ENCODE measurements around the gene TIMM22.
"Not testable (repeated sequence)": the region's sequence is repeated elsewhere in the genome, so short reads cannot be mapped to it uniquely, and the experiment has no call there.

TIMM22 gene

DNA sequence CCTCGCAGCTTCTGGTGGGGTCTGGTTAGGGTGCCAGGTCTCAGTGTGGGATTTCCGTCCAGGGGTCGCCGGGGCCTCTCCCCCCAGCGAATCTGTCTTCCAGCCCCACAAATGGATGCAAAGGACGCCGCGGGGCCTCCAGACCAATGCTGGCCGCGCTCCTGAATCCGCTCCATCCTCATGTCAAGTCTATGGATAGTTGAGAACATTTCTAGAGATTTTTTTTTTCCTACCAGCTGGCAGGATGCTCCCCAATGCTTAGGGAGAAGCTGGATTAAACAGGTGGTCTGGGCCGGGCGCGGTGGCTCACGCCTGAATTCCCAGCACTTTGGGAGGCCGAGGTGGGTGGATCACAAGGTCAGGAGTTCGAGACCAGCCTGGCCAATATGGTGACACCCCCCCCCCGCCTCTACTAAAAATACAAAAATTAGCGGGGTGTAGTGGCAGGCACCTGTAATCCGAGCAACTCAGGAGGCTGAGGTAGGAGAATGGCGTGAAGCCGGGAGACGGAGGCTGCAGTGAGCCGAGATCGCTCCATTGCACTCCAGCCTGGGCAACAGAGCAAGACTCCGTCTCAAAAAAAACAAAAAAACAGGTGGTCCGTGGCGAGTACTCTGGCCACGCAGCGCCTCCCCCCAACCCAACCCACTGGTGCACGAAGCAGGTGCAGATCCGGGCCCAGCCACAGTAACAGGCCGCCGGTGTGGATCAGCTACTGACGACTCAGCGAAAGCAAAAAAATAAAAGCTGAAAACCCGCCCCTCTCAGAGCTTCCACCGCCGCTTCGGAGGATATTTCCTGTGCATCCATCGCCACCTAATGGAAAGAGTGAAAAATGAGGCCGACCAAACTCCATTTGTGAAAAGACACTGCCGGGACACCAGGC is 16.3 kb upstream of the TIMM22 start:
- FAIRE-seq (peak; percentile 71), DNase-seq (ENCODE audit: insufficient read length, low spot score) (peak; percentile 60)
- TF ChIP-seq PAX5 (IDR thresholded peaks at IDR 0.05; ENCODE audit: insufficient read depth, low read length, severe bottlenecking) (no peak), POU2F2 (IDR thresholded peaks at IDR 0.05; ENCODE audit: low read depth, low read length) (no peak)

DNA sequence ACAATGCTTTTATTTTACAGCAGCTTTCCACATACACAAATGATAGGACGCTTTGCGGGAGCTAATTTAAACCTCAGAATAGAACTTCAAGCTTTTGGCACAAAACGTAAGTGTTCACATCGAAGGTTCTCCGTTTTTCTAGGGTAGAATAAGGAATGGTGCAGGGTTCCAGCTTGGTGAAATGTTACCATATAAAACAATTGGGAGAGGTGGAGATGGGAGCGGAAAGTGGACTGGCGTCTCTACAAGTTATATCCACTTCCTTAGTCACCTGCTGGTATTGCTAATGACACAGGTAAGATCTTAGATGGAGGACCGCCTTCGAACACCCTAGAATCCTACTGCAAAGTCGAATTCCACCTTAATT is 15.7 kb upstream of the TIMM22 start:
- DNase-seq (ENCODE audit: insufficient read length, low spot score) (no peak), FAIRE-seq (no peak)
- TF ChIP-seq SPI1 (IDR thresholded peaks at IDR 0.05; ENCODE audit: low read depth, low read length) (no peak), TAF1 (IDR thresholded peaks at IDR 0.05; ENCODE audit: low read depth, low read length) (no peak), PAX5 (IDR thresholded peaks at IDR 0.05; ENCODE audit: insufficient read depth, low read length, severe bottlenecking) (no peak), POLR2A (IDR thresholded peaks at IDR 0.05; ENCODE audit: low read depth, low read length) (no peak), POLR2AphosphoS5 (IDR thresholded peaks at IDR 0.05; ENCODE audit: low read depth, low read length) (no peak), POU2F2 (IDR thresholded peaks at IDR 0.05; ENCODE audit: low read depth, low read length) (no peak)

GRCh38 chr17:983921-984320 is 13.0 kb upstream of the TIMM22 start:
- TF ChIP-seq TAF1 (IDR thresholded peaks at IDR 0.05; ENCODE audit: low read depth, low read length) = no peak
- no peak for TF ChIP-seq POU2F2 (IDR thresholded peaks at IDR 0.05; ENCODE audit: low read depth, low read length)
- TF ChIP-seq SPI1 (IDR thresholded peaks at IDR 0.05; ENCODE audit: low read depth, low read length) = no peak
- TF ChIP-seq POLR2A (IDR thresholded peaks at IDR 0.05; ENCODE audit: low read depth, low read length) = no peak
- TF ChIP-seq POLR2AphosphoS5 (IDR thresholded peaks at IDR 0.05; ENCODE audit: low read depth, low read length) = no peak
- no peak for TF ChIP-seq PAX5 (IDR thresholded peaks at IDR 0.05; ENCODE audit: insufficient read depth, low read length, severe bottlenecking)
- DNase-seq (ENCODE audit: insufficient read length, low spot score) (no peak), FAIRE-seq (no peak)

DNA sequence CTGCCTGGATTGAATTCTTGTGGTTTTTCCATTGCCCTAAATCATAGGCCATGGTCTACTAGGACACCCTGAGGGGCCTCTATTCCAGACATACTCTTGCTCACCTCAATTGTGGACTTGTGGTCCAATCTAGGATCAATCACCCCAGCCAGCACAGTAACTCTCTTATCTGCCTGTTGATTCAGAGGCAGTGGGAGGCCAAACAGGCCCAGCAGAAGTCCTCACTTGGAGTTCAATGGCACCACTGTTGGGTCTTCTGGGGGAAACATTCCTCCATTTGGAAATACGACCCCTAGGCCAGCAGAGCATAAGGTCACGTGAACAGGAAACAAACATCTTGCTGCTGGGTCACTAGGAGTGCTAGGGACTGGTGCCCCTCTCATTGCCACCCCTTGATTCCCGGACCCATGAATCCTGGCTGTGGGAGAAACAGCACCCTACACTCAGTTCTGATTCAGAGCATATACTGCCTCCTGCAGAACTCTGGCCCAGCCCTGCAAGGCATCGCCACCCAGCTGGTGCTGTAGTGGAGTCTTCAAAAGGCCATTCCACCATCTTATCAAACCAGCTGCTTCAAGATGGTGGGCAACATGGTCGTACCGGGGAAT is 10.5 kb upstream of the TIMM22 start:
- TF ChIP-seq POU2F2 (IDR thresholded peaks at IDR 0.05; ENCODE audit: low read depth, low read length) (no peak), POLR2A (IDR thresholded peaks at IDR 0.05; ENCODE audit: low read depth, low read length) (no peak), SPI1 (IDR thresholded peaks at IDR 0.05; ENCODE audit: low read depth, low read length) (no peak), PAX5 (IDR thresholded peaks at IDR 0.05; ENCODE audit: insufficient read depth, low read length, severe bottlenecking) (no peak), POLR2AphosphoS5 (IDR thresholded peaks at IDR 0.05; ENCODE audit: low read depth, low read length) (no peak), TAF1 (IDR thresholded peaks at IDR 0.05; ENCODE audit: low read depth, low read length) (no peak)
- no peak for DNase-seq (ENCODE audit: insufficient read length, low spot score)
- FAIRE-seq = no peak

DNA sequence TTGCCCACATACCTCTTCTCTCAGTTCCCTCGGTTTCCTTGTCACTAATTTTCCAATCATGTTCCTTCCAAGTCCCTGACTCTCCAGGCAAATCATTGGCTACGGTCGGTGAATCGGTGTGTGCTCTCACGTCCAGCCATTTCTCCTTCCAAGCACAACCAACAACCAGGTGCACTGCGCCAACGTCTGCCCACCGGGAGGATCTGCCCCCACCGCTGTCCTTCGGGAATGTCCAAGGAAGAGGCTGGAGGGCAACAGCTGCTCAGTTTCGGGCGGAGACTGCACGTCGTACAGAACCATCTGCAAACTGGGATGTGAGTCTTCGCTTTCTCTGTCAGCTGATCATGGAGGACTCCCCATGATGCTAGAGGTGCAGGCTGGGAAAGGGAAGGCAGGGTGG is 9.0 kb upstream of the TIMM22 start:
- DNase-seq (ENCODE audit: insufficient read length, low spot score) (no peak), FAIRE-seq (no peak)
- TF ChIP-seq POLR2A (IDR thresholded peaks at IDR 0.05; ENCODE audit: low read depth, low read length) (no peak), POLR2AphosphoS5 (IDR thresholded peaks at IDR 0.05; ENCODE audit: low read depth, low read length) (no peak), PAX5 (IDR thresholded peaks at IDR 0.05; ENCODE audit: insufficient read depth, low read length, severe bottlenecking) (no peak), POU2F2 (IDR thresholded peaks at IDR 0.05; ENCODE audit: low read depth, low read length) (no peak), TAF1 (IDR thresholded peaks at IDR 0.05; ENCODE audit: low read depth, low read length) (no peak), SPI1 (IDR thresholded peaks at IDR 0.05; ENCODE audit: low read depth, low read length) (no peak)

- no peak for TF ChIP-seq POLR2AphosphoS5 (IDR thresholded peaks at IDR 0.05; ENCODE audit: low read depth, low read length)
- no peak for TF ChIP-seq POU2F2 (IDR thresholded peaks at IDR 0.05; ENCODE audit: low read depth, low read length)
- TF ChIP-seq TAF1 (IDR thresholded peaks at IDR 0.05; ENCODE audit: low read depth, low read length) = no peak
- TF ChIP-seq SPI1 (IDR thresholded peaks at IDR 0.05; ENCODE audit: low read depth, low read length) = no peak
- no peak for TF ChIP-seq POLR2A (IDR thresholded peaks at IDR 0.05; ENCODE audit: low read depth, low read length)
- TF ChIP-seq PAX5 (IDR thresholded peaks at IDR 0.05; ENCODE audit: insufficient read depth, low read length, severe bottlenecking) = no peak
- DNase-seq (ENCODE audit: insufficient read length, low spot score) = no peak
- FAIRE-seq = no peak
These were observed 8.4 kb upstream of the TIMM22 start for GRCh38 chr17:988561-988960.

DNA sequence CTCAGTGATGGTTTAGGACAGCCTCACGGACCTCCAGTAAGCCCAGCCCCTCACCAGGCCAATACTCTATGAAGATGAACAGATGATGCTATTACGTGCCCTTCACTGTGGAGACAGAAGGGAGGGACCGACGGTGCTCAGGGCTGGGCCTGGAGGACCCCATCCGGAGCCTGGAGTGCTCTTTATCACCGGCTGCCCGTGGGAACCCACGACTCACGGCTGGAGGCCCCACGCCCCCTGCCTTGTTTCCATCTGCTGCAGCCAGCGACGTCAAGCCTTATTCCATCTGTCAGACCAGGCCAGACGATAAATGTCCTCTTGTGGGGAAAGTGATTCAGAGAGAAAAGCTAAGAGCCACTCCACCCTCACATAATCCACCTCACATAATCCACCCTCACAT is 4.0 kb upstream of the TIMM22 start:
- no peak for DNase-seq (ENCODE audit: insufficient read length, low spot score)
- no peak for FAIRE-seq
- TF ChIP-seq POLR2A (IDR thresholded peaks at IDR 0.05; ENCODE audit: low read depth, low read length) = no peak
- no peak for TF ChIP-seq POLR2AphosphoS5 (IDR thresholded peaks at IDR 0.05; ENCODE audit: low read depth, low read length)
- no peak for TF ChIP-seq TAF1 (IDR thresholded peaks at IDR 0.05; ENCODE audit: low read depth, low read length)
- no peak for TF ChIP-seq SPI1 (IDR thresholded peaks at IDR 0.05; ENCODE audit: low read depth, low read length)
- no peak for TF ChIP-seq POU2F2 (IDR thresholded peaks at IDR 0.05; ENCODE audit: low read depth, low read length)
- TF ChIP-seq PAX5 (IDR thresholded peaks at IDR 0.05; ENCODE audit: insufficient read depth, low read length, severe bottlenecking) = no peak

DNA sequence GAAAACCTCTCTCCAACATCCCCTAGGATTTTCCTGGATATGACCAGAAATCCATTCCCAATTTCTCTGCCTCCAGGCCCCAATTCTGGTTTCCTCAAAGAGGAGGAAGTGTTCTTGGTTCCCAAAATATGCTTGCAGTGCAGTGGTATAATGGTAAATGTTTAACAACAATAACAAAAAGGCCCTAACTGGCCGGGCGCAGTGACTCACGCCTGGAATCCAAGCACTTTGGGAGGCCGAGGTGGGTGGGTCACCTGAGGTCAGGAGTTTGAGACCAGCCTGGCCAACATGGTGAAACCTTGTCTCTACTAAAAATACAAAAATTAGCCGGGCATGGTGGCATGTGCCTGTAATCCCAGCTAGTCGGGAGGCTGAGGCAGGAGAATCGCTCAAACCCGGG is 1.6 kb upstream of the TIMM22 start:
- DNase-seq (ENCODE audit: insufficient read length, low spot score); FAIRE-seq: not testable (repeated sequence)

- no peak for DNase-seq (ENCODE audit: insufficient read length, low spot score)
These were observed 1.2 kb downstream of the TIMM22 start for GRCh38 chr17:998111-998510.

More at GRCh38 chr17:998111-998510, 1.2 kb downstream of the TIMM22 start:
- FAIRE-seq = no peak
- no peak for TF ChIP-seq SPI1 (IDR thresholded peaks at IDR 0.05; ENCODE audit: low read depth, low read length)
